CD4-positive, alpha-beta T cell treated with Interleukin-4 for 1 hour (primary cell): ENCODE measurements around the gene ANXA8L1.
"Not testable (repeated sequence)": the region's sequence is repeated elsewhere in the genome, so short reads cannot be mapped to it uniquely, and the experiment has no call there.

Source experiments
- DNase-seq, 2 donors: peaks; one replicate each; pipeline ENCODE4 v3.0.0-alpha.2; 2020 to 2022

The ANXA8L1 gene, protein sequence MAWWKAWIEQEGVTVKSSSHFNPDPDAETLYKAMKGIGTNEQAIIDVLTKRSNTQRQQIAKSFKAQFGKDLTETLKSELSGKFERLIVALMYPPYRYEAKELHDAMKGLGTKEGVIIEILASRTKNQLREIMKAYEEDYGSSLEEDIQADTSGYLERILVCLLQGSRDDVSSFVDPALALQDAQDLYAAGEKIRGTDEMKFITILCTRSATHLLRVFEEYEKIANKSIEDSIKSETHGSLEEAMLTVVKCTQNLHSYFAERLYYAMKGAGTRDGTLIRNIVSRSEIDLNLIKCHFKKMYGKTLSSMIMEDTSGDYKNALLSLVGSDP

DNA sequence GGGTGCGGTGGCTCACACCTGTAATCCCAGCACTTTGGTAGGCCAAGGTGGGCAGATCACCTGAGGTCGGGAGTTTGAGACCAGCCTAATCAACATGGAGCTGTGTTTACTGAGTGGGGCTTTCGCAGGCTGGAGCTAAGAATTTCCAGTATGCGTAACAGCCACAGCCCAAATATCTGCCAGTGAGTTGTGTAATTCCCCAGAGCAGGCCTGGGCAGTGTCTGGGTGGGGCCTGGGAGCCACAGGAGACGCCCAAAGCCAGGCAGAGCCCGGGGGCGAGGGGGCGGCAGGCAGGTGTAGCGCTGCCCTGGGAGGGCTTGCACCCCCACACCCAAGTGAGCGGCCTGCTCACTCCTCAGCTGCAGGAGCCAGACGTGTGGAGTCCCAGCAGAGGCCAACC lies at the start of gene ANXA8L1:
ANXA8L1 (plus strand) TSS at position 371 of the 400 bp plus-strand sequence. CDS start 76 bp downstream, outside the sequence.
- DNase-seq: not testable (repeated sequence)

DNA sequence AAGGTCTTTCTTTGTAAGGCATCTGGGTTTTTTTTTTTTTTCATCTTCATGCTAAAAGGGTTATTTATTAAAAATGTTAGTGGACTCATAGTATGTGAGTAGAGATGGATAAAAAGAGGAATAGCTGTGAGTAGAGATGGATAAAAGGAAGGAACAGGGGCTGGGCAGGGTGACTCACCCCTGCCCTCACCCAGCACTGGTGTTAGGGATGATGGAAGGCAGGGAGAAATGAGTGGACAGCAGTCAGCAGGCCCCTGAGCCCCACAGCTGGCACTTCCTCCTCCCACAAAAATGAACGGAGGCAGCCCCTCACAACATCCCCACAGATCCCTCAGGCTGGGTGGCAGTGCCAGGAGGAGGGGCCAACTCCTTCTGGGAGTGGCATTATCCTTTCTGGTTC lies 49.5 kb upstream of the ANXA8L1 start:
- DNase-seq: no peak

DNA sequence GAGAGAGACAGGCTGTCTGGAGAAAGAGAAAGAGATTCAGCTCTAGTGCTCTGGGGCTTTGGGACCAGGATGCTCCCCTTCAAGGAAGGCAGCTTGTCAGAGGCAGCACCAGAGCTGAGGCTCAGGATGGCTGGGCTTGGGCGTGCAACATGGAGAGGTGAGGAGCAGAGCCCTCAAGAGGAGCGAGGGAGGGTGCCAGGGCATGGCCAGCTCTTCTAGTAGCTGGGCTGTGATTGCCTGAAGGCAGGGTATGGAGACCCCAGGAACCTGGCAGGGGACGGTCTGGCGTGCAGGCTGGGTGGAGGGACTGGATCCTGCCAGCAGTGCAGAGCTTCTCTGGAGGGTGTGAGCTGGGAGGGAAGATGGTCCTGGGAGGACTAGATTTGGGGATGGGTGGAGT lies 48.6 kb upstream of the ANXA8L1 start:
- no peak for DNase-seq

DNA sequence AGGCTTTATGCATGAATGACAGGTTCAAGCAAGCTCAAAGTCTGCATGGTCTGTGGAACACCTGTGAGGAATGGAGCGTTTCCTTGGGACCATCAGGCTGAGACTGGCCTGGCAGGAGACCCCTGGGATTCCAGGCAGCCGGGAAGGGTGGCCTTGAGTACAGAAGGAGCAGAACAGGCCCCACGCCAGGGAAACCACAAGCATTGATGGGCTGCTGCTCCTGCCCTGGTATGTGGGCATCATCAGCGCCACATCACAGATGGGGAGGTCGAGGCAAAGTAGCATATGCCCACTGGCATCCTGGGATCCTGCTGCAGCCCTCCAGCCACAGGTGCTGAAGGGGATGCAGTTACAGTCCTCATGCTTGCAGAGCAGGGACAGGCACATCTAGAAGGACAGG lies 47.9 kb upstream of the ANXA8L1 start:
- no peak for DNase-seq

DNA sequence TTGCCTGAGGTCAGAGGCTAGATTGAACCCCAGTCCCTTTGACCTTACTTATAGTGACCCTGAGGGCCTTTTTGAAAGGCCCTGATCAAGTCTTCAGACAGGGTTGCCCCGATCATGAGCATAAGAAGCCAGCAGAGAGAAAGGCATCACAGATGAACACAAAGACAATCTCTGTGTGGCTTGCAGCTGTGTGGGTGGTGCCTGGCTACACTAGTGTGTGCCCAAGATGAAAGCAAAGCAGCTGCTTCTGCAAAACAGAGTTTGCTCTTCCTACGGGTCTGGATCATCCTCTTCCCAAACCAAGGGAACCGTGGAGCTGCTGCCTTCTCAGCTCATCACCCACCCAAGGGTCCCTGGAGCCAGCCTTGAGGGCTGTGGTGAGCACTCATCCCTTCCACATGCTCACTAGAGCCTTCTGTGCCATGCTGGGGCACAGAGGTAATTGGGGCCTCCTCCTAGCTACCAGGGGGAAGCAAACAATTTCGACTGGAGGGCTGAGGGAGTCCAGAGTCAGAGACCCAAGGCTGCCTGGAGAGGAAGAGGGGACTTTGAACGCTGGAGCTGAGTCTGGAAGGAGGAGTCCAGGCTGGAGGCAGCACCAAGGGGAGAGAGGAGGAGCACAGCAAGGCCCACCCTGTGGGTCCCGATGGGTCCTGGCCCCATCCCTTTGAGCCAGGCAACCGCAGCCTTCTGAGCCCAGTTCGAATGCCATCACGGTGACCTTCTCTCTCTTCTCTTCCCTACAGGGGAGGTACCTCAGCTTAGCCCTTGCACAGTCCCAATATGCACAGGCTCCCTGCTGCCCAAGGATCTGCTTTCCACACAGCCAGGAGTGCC lies 46.5 kb upstream of the ANXA8L1 start:
- DNase-seq: no peak

DNA sequence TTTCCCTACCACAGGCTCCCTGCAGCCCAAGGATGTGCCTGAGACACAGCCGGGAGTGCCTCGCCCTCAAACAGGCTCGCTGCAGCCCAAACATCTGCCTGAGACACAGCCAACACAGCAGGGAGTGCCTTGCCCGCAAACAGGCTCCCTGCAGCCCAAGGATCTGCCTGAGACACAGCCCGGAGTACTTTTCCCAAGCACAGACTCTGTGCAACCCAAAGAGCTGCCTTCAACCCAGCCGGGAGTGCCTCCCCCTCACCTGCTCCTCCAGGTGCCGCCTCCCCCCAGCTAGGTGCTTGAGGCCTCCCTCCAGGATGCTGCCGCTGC lies 45.9 kb upstream of the ANXA8L1 start:
- DNase-seq: no peak

DNA sequence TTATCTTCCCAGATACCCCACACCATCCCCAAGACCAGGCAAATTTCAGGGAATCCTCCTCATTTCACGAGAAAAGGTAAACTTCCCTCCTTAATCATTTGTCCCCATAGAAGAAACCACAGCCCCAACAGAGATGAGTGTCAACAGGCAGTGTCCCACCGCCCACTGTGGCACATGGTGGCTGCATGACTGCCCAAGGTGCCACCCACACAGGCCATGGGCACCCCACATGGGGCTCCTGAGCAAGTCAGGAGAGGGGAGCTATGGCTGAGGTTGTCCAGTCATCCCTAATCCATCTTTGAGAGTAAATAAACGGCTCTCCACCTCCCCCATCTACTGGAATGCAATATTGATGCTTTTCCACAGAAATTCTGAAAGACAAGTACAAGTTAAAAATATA lies 44.7 kb upstream of the ANXA8L1 start:
- DNase-seq: no peak

DNA sequence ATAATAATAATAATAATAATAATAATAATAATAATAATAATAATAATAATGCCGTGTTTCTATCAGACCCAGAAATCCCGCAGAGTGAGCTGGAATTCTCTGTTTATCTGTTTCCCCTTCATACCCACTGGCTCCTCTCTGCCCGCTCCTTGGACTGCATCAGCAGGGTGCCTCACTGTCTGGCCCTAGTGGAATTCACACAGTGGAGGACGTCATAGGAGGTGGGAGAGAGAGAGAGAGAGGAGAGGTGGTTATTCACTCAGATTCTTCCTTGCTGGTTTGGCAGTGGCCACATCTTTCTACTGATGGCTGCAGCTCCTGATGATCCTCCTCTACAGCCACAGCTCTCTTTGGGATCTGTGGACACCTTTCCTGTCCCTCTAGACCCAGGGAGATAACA lies 10.1 kb upstream of the ANXA8L1 start:
- not testable (repeated sequence) for DNase-seq

DNA sequence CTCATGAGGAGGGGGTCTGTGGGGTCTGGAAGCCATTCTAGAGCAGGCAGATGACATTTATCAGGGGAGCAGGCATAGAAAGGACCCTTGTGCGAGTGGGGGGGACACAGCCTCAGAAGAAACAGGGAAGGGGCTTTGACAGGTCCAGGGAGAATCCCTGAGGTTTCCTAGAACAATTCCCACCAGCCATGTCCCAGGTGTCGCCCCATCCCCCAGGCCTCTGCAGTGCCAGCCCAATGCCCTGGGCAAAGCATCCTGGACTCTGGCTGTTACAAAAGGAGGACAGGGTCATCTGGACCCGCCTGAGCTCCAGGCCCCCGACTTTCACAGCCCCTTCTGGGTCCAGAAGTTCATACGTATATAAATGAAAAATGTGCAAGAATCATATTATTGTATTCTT lies 8.4 kb upstream of the ANXA8L1 start:
- DNase-seq: not testable (repeated sequence)

DNA sequence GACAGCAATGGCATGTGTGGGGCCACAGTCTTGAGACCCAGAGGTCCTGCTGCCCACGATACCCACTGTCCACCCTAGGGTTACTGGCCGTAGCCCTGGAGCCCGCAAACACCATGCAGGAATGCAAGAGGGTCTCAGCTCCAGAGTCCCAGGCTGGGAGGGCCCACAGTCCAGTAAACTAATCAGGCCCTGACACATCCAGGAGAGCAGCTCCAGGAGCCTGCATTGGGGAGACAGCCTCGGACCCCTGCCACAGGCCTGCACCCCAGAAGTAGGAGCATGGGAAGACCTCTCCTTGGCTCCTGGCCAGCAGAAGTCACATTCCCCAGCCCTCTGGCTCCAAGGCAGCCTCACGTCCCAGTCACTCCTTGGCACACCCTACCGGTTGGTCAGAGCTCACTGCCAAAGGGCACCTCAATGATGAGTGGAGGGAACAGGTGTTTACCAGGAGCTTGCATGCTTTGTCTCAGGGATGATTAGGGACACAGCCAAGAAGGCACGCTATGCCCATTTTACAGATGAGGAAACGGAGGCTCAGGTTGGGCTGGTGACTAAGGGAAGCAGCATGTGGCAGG lies 7.8 kb upstream of the ANXA8L1 start:
- DNase-seq: not testable (repeated sequence)

DNA sequence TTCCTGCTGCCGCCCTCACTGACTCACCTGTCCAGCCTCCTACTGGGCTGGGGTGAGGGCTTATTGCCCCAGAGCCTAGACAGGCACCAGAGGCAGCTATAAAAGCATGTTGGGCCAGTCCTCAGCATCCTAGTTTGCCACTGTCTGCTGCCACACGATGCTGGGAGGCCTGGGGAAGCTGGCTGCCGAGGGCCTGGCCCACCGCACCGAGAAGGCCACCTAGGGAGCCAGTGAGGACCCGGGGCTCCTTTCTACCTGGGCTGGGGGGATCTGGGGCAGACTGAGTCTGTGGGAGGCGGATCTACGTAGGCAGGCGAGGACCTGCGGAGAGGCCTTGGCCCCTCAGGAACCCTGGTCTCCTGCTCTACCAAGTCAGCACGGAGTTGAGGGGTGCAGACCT lies 6.6 kb upstream of the ANXA8L1 start:
- DNase-seq: not testable (repeated sequence)

DNA sequence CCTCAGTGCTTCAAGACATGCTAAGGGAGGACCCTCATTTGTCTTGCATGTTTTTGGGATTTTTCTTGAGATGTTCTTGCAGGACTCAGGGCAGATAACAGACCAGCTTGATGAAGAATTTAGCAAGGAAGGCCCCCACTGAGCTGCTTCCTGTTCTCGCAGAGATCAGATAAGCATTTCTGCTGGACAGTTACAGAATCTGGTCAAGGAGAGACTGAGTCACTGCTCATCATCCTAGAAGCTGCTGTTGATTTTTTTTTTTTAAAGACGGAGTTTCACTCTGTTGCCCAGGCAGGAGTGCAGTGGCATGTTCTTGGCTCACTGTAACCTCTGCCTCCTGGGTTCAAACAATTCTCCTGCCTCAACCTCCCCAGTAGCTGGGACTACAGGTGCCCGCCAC lies 1.2 kb upstream of the ANXA8L1 start:
- not testable (repeated sequence) for DNase-seq

DNA sequence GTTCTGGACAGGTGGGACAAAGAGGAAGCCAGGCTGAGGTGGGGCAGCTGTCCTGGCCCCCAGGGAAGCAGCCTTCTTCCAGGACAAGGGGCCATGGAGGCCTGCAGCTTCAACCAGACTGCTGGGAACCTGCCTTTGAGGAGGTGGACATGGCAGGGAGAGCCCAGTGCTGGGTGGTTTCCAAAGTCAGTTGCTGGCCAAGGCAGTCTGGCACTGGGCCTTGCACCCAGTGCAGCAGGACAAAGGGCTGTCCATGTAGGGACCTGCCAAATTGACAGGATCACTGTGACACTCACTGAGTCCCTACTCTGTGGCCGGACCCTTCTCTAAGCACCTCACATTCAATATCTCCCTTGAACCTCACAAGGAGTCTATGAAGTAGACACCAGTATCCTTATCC lies 1.4 kb downstream of the ANXA8L1 start:
- DNase-seq: not testable (repeated sequence)

DNA sequence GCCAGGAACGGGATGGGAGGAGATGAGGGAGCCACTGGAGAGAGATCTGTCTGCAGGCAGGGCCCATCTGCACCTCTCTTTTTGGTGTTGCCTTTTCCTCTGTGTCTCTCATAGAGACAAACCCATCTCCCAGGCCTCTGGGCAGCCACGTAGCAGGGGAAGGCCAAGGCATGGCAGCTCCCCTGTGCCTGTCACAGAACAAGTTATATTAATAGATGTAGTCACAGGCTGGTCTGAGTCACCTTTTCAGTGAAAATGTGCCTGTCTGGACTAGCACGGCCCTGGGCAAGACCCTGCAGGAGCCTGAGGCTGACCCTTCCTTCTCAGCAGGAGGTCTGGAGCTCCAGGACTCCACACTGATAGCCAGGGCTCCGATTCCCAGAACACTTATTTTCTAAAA lies 2.1 kb downstream of the ANXA8L1 start:
- DNase-seq: not testable (repeated sequence)

DNA sequence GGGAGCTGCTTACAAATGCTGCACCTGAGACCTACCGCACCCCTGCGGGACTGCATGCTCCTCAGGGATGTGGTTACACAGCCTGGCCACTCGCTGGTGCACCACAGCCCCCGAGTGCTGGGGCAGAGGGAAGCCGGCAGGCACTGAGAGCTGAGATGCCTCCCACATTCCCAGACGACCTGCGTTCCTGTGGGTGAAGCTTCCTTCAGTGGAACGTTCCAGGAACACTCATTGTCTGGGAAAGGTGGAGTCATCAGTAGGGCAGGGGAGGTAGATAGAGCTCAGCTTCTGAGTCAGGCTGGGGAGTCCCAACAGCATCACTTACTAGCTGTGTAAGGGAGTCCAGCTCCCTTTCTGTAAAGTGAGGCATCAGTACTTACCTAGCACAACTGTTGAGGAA lies 2.5 kb downstream of the ANXA8L1 start:
- DNase-seq: not testable (repeated sequence)

DNA sequence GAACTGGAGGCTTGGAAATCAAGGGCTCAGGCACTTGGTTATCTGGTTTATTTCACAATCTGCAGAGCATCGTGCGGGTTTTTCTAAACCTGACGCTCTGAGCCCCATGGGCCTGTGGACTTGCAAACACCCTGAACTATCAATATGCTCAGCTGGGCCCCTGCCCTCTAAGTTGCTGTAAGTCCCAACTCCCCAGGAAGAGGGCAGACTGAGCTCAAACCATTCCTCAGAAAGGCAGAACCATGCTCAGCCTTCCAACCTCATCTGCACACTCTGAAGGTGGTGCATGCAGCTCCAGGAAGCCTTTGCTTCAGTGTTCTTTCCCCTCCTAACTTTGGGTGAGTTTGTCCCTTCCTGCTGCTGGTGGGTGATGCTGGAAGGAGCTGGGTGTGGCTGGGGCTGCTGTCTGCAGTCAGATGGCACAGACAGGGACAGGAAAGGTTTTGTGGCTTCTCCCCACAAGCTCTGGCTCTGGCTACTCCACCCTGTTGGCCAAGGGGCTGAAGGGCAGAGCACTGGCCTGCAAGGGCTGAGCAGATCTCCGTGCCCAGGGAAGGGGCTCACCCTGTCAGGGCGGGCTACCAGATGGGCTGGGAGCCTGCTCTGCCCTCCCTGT lies 3.8 kb downstream of the ANXA8L1 start:
- DNase-seq: not testable (repeated sequence)

DNA sequence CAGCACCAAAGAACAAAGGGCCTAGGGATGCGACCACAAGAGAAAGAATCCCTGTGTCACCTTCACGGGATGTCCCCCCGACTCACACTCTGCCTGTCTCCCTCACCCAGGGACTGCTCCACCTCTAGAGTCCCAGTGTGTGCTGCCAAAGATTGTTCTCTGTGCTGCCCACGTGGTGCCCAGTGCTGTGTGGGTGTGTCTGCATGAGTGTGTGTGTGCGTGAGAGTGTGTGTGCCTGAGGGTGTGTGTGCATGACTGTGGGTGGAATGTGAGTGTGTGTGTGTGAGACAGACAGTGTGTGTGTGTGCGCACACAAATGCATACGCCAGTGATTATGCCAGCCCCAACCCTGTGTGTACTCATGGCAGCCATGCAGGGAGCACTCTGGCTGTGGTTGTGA lies 10.3 kb downstream of the ANXA8L1 start:
- DNase-seq: not testable (repeated sequence)

DNA sequence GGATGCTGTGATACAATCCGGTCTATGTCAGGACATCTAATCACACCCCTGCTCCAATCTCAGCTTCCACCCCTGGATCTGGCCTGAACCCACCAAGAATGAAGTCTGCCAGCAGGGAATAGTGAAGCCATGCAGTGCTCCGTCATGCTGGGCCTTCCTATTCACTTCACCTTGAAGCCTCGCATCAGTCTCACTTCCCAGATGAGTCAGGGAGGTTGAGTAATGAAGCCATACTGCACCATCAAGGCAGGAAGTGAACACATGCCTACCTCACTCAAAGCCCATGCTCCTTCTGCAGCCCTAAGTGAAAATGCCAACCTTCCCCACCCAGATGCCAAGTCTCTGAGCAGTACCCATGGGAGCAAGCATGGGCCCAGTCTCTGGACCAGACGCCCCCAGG lies 11.1 kb downstream of the ANXA8L1 start:
- DNase-seq: not testable (repeated sequence)

DNA sequence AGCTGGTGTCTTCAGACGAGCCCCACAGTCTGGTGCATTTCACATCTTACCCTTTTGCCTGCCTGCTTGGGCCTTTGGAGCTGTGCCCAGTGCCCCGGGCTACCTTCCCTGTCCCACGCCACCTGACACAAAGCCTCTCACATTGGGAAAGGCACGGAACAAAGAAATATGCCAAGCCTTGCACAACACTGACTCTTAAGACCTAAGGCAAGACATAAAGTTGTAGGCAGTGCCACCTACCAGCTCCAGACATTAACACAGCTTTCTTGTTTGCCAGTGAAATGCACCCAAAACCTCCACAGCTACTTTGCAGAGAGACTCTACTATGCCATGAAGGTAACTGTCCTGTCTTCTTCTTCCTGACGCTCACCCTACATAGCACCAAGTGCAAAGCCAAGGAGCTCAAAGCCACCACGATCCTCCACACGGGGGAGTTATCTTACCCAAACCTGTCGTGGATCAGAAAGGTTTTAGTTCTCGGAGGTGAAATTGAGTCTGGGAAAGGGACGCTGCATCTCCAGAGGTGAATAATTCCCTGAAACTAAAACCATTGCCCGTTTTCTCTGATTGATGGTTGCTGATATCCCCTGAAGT lies 11.8 kb downstream of the ANXA8L1 start:
- not testable (repeated sequence) for DNase-seq

DNA sequence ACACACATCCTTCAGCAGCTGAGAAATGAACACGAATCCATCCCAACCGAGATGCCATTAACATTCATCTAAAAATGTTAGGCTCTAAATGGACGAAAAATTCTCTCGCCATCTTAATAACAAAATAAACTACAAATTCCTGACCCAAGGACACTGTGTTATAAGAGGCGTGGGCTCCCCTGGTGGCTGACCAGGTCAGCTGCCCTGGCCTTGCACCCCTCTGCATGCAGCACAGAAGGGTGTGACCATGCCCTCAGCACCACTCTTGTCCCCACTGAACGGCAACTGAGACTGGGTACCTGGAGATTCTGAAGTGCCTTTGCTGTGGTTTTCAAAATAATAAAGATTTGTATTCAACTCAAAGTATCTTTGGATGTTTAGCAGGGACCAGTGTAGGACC lies 15.8 kb downstream of the ANXA8L1 start:
- not testable (repeated sequence) for DNase-seq

DNA sequence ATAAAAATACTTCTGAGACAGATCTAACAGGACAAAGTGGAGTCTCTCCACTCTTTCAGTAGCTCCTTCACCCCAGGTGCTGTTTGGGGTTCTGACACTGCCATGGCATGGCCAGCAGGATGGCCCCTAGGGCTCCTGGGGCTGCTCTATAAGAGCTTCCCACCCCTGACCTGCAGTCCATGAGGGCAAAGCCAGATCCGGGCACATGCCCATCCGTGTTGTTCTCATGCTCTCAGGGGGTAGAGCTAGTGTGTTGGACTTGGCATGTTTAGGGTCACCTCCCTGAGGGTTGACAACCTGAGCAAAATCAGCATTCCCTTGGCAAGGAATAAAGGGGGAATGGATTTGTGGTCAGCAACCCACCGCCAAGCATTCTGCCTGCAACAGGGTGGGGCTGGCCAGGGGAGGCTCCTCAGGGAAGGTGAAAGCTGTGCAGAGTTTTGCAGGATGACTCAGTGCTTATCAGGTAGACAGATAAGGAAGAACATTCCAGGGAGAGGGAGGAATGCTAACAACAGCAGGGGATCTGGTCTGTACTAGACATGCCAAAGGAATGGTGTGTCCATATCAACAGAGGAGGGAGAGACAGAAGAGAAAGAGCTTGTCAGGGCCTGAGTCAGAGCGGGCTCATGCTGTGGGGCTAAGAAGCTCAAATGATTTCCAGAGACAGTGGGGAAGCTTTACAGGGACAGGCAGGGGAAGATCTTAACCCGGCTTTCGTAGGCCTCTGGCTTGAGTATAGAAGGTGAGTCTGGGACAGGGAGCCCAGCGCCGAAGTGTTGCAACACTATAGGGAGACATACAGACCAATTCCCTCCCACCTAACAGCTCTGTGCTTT lies 21.1 kb downstream of the ANXA8L1 start:
- not testable (repeated sequence) for DNase-seq

DNA sequence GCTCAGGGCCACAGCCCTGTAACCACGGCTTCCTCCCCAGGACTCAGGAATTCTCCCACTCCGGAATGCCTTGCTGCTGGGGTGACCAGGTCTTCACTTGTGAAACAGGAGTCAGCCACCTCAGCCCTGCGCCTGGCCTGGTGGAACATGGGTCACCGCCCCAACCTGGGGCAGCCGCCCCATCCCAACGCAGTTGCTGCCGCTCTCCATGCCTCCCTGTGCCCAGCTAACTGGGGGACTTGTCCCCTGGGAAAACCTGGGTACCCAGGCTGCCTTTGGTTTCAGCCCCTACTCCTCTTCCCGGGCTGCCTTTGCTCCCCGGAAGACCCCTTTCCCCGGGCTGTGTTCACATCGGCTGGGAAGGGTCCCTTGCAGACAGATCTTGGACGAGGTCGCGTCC lies 22.2 kb downstream of the ANXA8L1 start:
- DNase-seq: not testable (repeated sequence)
